Putamen (tissue), 1 donor: ENCODE data around the gene RHO.
"Not testable (repeated sequence)": the region's sequence is repeated elsewhere in the genome, so short reads cannot be mapped to it uniquely, and the experiment has no call there.

ENCODE experiments used
- DNase-seq: peaks from one replicate; pipeline ENCODE4 v3.0.0-alpha.2; 2016; ENCODE audit warnings: low spot score

The RHO gene

GRCh38 chr3:129543156-129543790 is 14.8 kb downstream of the RHO start, which contains the start of gene H1-8:
Gene H1-8, plus strand, starts transcription at chr3:129543175. Its CDS starts 44 bp downstream, at chr3:129543219.
- no peak for DNase-seq

- DNase-seq: no peak
Measured at GRCh38 chr3:129543999-129544398, 15.6 kb downstream of the RHO start.

GRCh38 chr3:129545951-129546350 is 17.5 kb downstream of the RHO start:
- not testable (repeated sequence) for DNase-seq

- no peak for DNase-seq
Measured at GRCh38 chr3:129547241-129547640, 18.8 kb downstream of the RHO start.

- no peak for DNase-seq
Measured at GRCh38 chr3:129548104-129548965, 19.9 kb downstream of the RHO start.

- DNase-seq: no peak
Measured at GRCh38 chr3:129549006-129549800, 20.8 kb downstream of the RHO start.

GRCh38 chr3:129549805-129550204 is 21.4 kb downstream of the RHO start:
- no peak for DNase-seq

- DNase-seq: no peak
Measured at GRCh38 chr3:129552287-129553050, 24.0 kb downstream of the RHO start.

- DNase-seq: no peak
Measured at GRCh38 chr3:129553171-129553570, 24.7 kb downstream of the RHO start.

- no peak for DNase-seq
Measured at GRCh38 chr3:129553719-129554118, 25.3 kb downstream of the RHO start.

- DNase-seq: no peak
Measured at GRCh38 chr3:129554356-129555152, 26.1 kb downstream of the RHO start.

- DNase-seq: no peak
Measured at GRCh38 chr3:129555153-129555550, 26.7 kb downstream of the RHO start.

- no peak for DNase-seq
Measured at GRCh38 chr3:129555616-129556357, 27.3 kb downstream of the RHO start.

GRCh38 chr3:129556358-129556695 is 27.9 kb downstream of the RHO start:
- DNase-seq: no peak

- no peak for DNase-seq
Measured at GRCh38 chr3:129556890-129557547, 28.6 kb downstream of the RHO start.

GRCh38 chr3:129557548-129557894 is 29.1 kb downstream of the RHO start:
- no peak for DNase-seq

GRCh38 chr3:129558081-129558771 is 29.8 kb downstream of the RHO start:
- no peak for DNase-seq

GRCh38 chr3:129558772-129559564 is 30.5 kb downstream of the RHO start:
- no peak for DNase-seq
